ENCODE data around the gene ARHGAP6.

GRCh38 chrX:11702965-11703631 is 37.4 kb upstream of the ARHGAP6 start:
- TF ChIP-seq, protein P1, sequence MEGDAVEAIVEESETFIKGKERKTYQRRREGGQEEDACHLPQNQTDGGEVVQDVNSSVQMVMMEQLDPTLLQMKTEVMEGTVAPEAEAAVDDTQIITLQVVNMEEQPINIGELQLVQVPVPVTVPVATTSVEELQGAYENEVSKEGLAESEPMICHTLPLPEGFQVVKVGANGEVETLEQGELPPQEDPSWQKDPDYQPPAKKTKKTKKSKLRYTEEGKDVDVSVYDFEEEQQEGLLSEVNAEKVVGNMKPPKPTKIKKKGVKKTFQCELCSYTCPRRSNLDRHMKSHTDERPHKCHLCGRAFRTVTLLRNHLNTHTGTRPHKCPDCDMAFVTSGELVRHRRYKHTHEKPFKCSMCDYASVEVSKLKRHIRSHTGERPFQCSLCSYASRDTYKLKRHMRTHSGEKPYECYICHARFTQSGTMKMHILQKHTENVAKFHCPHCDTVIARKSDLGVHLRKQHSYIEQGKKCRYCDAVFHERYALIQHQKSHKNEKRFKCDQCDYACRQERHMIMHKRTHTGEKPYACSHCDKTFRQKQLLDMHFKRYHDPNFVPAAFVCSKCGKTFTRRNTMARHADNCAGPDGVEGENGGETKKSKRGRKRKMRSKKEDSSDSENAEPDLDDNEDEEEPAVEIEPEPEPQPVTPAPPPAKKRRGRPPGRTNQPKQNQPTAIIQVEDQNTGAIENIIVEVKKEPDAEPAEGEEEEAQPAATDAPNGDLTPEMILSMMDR (IDR thresholded peaks at IDR 0.05), result no peak
- no peak for TF ChIP-seq POLR2A (IDR thresholded peaks at IDR 0.05)

All from ovary (tissue), 3 donors.